HG03460 (cell line): ENCODE data around the gene ZNF223.

ENCODE experiments used
- ATAC-seq: cut with Tn5 transposase; IDR thresholded peaks from one replicate; pipeline ENCODE4 v1.9.1; 2021; ENCODE audit not compliant: unreplicated experiment

ZNF223 gene

GRCh38 chr19:44071824-44072542 is 20.1 kb downstream of the ZNF223 start, which contains the start of gene ZNF284:
TSS of gene ZNF284 (plus strand) at chr19:44072159. CDS start at chr19:44076390, 4,231 bp downstream.
- ATAC-seq = peak; percentile 94

GRCh38 chr19:44072543-44073401 is 20.9 kb downstream of the ZNF223 start:
- no peak for ATAC-seq

GRCh38 chr19:44076325-44076724 is 24.5 kb downstream of the ZNF223 start:
- no peak for ATAC-seq

- no peak for ATAC-seq
Observed at GRCh38 chr19:44092108-44092507, 40.3 kb downstream of the ZNF223 start.

GRCh38 chr19:44093931-44094765 is 42.3 kb downstream of the ZNF223 start, which contains the start of gene ZNF224:
TSS of gene ZNF224 (plus strand) at chr19:44094361. CDS start at chr19:44097874, 3,513 bp downstream.
- peak; percentile 87 for ATAC-seq

GRCh38 chr19:44107751-44108150 is 55.9 kb downstream of the ZNF223 start:
- ATAC-seq = no peak

GRCh38 chr19:44109458-44109857 is 57.6 kb downstream of the ZNF223 start:
- ATAC-seq = no peak

GRCh38 chr19:44111910-44112463 is 60.2 kb downstream of the ZNF223 start:
- no peak for ATAC-seq

- no peak for ATAC-seq
Observed at GRCh38 chr19:44112802-44113137, 60.9 kb downstream of the ZNF223 start.

- peak; percentile 83 for ATAC-seq
Observed at GRCh38 chr19:44113138-44113783, 61.4 kb downstream of the ZNF223 start, which contains the start of gene ZNF225. TSS of gene ZNF225 (plus strand) at chr19:44113399. CDS start at chr19:44115828, 2,429 bp downstream.

GRCh38 chr19:44113784-44114390 is 62.1 kb downstream of the ZNF223 start:
- peak; percentile 7 for ATAC-seq
